NT2/D1 (cell line): ENCODE results near the gene DNAH8.

Experiments used
- DNase-seq: peaks from one replicate; pipeline ENCODE4 v3.0.0-alpha.2; 2011; ENCODE audit warnings: low read depth, low spot score
- H3K27me3 ChIP-seq: 2 replicates; pipeline ENCODE4 v1.6.0; 2011; ENCODE audit warnings: mild to moderate bottlenecking; ENCODE audit not compliant: insufficient read length, insufficient read depth
- H3K36me3 ChIP-seq: 2 replicates; pipeline ENCODE4 v1.6.1; 2011; ENCODE audit warnings: mild to moderate bottlenecking, low read length, mixed read lengths; ENCODE audit not compliant: insufficient read depth, insufficient read length
- H3K4me1 ChIP-seq: 2 replicates; pipeline ENCODE4 v1.5.1; 2011; ENCODE audit not compliant: insufficient read depth, insufficient read length
- H3K4me3 ChIP-seq: 2 replicates; pipeline ENCODE4 v1.5.1; 2011; ENCODE audit warnings: low read depth; ENCODE audit not compliant: insufficient read length
- H3K9ac ChIP-seq: 2 replicates; pipeline ENCODE4 v1.6.0; 2011; ENCODE audit warnings: low read depth; ENCODE audit not compliant: insufficient read length
- H3K9me3 ChIP-seq: 2 replicates; pipeline ENCODE4 v1.5.1; 2011; ENCODE audit warnings: mild to moderate bottlenecking, low read length; ENCODE audit not compliant: insufficient read depth
- SUZ12 ChIP-seq: IDR thresholded peaks from 2 replicates; pipeline ENCODE4 v1.6.1; 2011; ENCODE audit not compliant: insufficient read length, insufficient read depth; ENCODE audit errors: extremely low read depth
- YY1 ChIP-seq: IDR thresholded peaks from 2 replicates; pipeline ENCODE4 v1.6.1; 2011; ENCODE audit not compliant: insufficient read length, insufficient read depth
- ZNF274 ChIP-seq: IDR thresholded peaks from 2 replicates; pipeline ENCODE4 v1.6.1; 2011; ENCODE audit warnings: mild to moderate bottlenecking, low read depth, low read length

DNAH8 gene

DNA sequence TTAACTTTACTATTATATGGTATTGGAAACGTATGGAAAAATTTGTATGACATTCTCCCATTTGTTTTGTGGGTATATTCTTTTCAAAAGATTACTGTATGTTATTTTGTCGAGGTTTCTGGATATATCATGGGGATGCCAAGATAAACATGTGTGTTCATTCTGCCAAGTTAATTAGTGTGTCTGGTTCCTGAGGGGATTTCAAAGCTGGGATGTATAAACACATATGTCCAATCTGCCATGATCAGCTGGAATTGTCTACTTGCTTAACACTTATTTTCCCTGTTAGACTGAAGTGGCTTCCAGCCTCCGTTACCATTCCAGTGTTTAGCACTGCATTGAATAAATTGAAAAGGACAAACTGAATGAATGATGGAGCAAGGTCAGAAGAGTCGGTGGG, 86.2 kb downstream of the DNAH8 start:
- Histone ChIP-seq H3K9ac (no peak overlapping the region), H3K4me3 (no peak overlapping the region), H3K4me1 (no peaks in the 10 kb centered on the region), H3K36me3 (no peaks in the 10 kb centered on the region), H3K9me3 (no peaks in the 10 kb centered on the region), H3K27me3 (no peaks in the 10 kb centered on the region)
- DNase-seq = no peak
- TF ChIP-seq YY1 (no peak), SUZ12 (no peak), ZNF274 (no peak)

- Histone ChIP-seq H3K36me3 (no peaks in the 10 kb centered on the region), H3K4me3 (no peak overlapping the region), H3K9me3 (no peaks in the 10 kb centered on the region), H3K4me1 (no peaks in the 10 kb centered on the region), H3K27me3 (no peaks in the 10 kb centered on the region), H3K9ac (no peak overlapping the region)
- no peak for TF ChIP-seq ZNF274
- no peak for TF ChIP-seq SUZ12
- no peak for TF ChIP-seq YY1
- no peak for DNase-seq
Observed at GRCh38 chr6:38802497-38802896, 87.4 kb downstream of the DNAH8 start.

- Histone ChIP-seq H3K36me3 (no peaks in the 10 kb centered on the region), H3K27me3 (no peaks in the 10 kb centered on the region), H3K9ac (no peak overlapping the region), H3K4me1 (no peaks in the 10 kb centered on the region), H3K9me3 (no peaks in the 10 kb centered on the region), H3K4me3 (no peak overlapping the region)
- DNase-seq = no peak
- TF ChIP-seq YY1 (no peak), SUZ12 (no peak), ZNF274 (no peak)
Observed at GRCh38 chr6:38803129-38803528, 88.0 kb downstream of the DNAH8 start.

DNA sequence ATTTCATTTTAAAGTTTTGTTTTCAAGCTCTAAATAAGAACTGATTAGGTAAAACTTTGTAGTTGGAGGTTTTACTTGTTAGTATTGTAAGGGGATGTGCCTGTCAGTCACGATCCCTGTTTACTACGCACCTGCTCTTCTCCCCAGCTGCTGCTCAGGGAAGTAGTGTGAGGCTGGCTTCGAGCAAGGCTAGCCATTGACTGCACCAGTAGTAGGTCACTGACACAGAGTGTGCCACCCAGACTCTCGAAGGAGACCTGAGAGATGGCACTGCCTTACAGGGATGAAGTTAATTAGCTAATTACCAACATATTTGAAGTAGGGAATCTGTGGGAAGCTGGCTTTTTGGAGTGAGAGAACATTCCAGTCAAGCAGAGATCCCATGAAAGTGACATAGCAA, 89.2 kb downstream of the DNAH8 start:
- H3K4me3 ChIP-seq = no peak overlapping the region
- H3K27me3 ChIP-seq = no peaks in the 10 kb centered on the region
- H3K4me1 ChIP-seq = no peaks in the 10 kb centered on the region
- no peak for TF ChIP-seq ZNF274
- TF ChIP-seq SUZ12 = no peak
- no peak for TF ChIP-seq YY1
- H3K9ac ChIP-seq = no peak overlapping the region
- no peaks in the 10 kb centered on the region for H3K36me3 ChIP-seq
- DNase-seq = no peak
- no peaks in the 10 kb centered on the region for H3K9me3 ChIP-seq

DNA sequence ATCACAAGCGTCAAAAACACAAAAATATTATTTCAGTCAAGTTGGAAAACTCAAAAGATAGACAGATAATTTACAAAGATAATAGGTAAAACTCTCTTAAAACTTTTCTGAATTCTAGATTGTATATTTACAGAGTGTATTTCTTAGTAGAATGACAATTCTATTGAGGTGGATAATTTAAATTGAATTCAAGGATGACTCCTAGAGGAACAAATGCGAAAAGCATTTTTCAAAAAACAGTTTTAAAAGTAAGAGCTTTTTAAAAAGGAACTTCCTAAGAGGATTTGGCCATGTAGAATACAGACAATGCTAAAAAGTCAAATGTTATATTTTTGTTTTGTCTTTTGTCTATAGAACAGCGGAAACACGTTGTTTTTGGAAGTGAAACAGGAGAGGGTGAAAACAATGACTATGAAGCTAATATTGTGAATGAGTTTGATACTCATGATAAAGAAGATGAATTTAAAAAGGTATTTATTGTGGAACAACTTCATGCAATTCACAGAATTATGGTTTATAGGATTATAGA, 90.1 kb downstream of the DNAH8 start:
- Histone ChIP-seq H3K9me3 (no peaks in the 10 kb centered on the region), H3K9ac (no peak overlapping the region), H3K27me3 (no peaks in the 10 kb centered on the region), H3K4me3 (no peak overlapping the region), H3K36me3 (no peaks in the 10 kb centered on the region), H3K4me1 (no peaks in the 10 kb centered on the region)
- no peak for DNase-seq
- TF ChIP-seq YY1 (no peak), SUZ12 (no peak), ZNF274 (no peak)

GRCh38 chr6:38805692-38806091, 90.6 kb downstream of the DNAH8 start:
- no peaks in the 10 kb centered on the region for H3K27me3 ChIP-seq
- H3K36me3 ChIP-seq = no peaks in the 10 kb centered on the region
- no peak for DNase-seq
- TF ChIP-seq YY1 (no peak), SUZ12 (no peak), ZNF274 (no peak)
- no peaks in the 10 kb centered on the region for H3K4me1 ChIP-seq
- no peaks in the 10 kb centered on the region for H3K9me3 ChIP-seq
- no peak overlapping the region for H3K4me3 ChIP-seq
- H3K9ac ChIP-seq = no peak overlapping the region

- no peaks in the 10 kb centered on the region for H3K36me3 ChIP-seq
- H3K4me3 ChIP-seq = no peak overlapping the region
- no peak for DNase-seq
- no peaks in the 10 kb centered on the region for H3K4me1 ChIP-seq
- H3K9ac ChIP-seq = no peak overlapping the region
- no peaks in the 10 kb centered on the region for H3K27me3 ChIP-seq
- no peaks in the 10 kb centered on the region for H3K9me3 ChIP-seq
- TF ChIP-seq SUZ12 (no peak), YY1 (no peak), ZNF274 (no peak)
Observed at GRCh38 chr6:38806271-38806670, 91.2 kb downstream of the DNAH8 start.

DNA sequence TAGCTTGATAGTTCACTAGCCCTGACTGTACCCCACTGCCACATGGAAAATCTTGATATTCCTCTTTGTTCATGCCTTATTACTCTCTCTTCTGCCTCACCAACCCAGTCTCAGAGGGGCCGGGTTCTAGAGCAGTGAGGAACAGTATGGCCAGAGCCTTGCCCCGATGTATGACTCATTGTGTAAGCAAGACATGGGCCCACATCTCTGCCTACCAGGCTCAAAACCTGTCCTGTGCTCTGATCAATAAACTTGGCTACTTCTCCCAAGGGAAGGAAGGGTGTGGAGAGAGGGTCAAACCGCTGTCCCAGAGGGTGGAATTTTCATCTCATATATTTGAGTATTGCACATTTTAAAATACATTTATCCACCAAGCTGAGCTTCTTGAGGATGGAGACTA, 91.7 kb downstream of the DNAH8 start:
- no peak overlapping the region for H3K9ac ChIP-seq
- no peaks in the 10 kb centered on the region for H3K27me3 ChIP-seq
- H3K4me3 ChIP-seq = no peak overlapping the region
- no peaks in the 10 kb centered on the region for H3K36me3 ChIP-seq
- H3K4me1 ChIP-seq = no peaks in the 10 kb centered on the region
- TF ChIP-seq SUZ12 = no peak
- TF ChIP-seq ZNF274 = no peak
- TF ChIP-seq YY1 = no peak
- DNase-seq = no peak
- H3K9me3 ChIP-seq = no peaks in the 10 kb centered on the region
